GM12892 (cell line): ENCODE results near the gene STRA6.

Source experiments
- POLR2A ChIP-seq: IDR thresholded peaks from 2 replicates; pipeline ENCODE4 v1.6.1; 2011; ENCODE audit warnings: low read depth, low read length, control low read depth
- POLR2AphosphoS5 ChIP-seq: IDR thresholded peaks from 2 replicates; pipeline ENCODE4 v1.6.1; 2011; ENCODE audit warnings: low read depth, low read length, control low read depth
- TAF1 ChIP-seq: IDR thresholded peaks from 2 replicates; pipeline ENCODE4 v1.6.1; 2011; ENCODE audit warnings: low read depth, mild to moderate bottlenecking, control low read depth, low read length, borderline replicate concordance

- TF ChIP-seq POLR2A (no peak), POLR2AphosphoS5 (no peak), TAF1 (no peak)
These were observed 8.1 kb upstream of the STRA6 start for GRCh38 chr15:74210729-74211128.
